HepG2 (cell line): ENCODE results near the gene RAPGEF2. TPM values are rescaled to one million over a fixed set of nuclear protein-coding genes. Genes with fewer than 3 reads are reported as not detected.

Experiments used
- ATAC-seq: fragments of 200-7000 bp; cut with Tn5 transposase; 3 replicates; pipeline ENCODE4 v1.9.1; 2020; ENCODE audit warnings: mild to moderate bottlenecking, moderate library complexity
- BruUV-seq: library from RNA; stranded (reverse); fragments of 400-500 nt; replicated peaks from 2 replicates; lab custom pipeline; 2021; lab: Mats Ljungman, UMichigan
- CTCF ChIA-PET: fragments of 300-600 bp; formaldehyde crosslinking; extraction: SDS; loops from one replicate; lab custom pipeline; 2021; ENCODE audit warnings: low total read pairs, inconsistent platforms, low intra/inter-chr PET ratio; lab: Yijun Ruan, JAX
- POLR2A ChIA-PET: fragments of 350-600 bp; sonication (Branson Sonifier 250); formaldehyde crosslinking; loops from one replicate; lab custom pipeline; 2020; ENCODE audit warnings: antibody characterized with exemption, inconsistent platforms; lab: Yijun Ruan, JAX
- DNase-seq: peaks from one replicate; pipeline ENCODE4 v3.0.0-alpha.2; 2015; ENCODE audit warnings: low spot score
- FAIRE-seq: peaks from 3 replicates; lab custom pipeline; 2011; peaks lifted over from hg19 to GRCh38; lab: Jason Lieb, UNC
- H2AFZ ChIP-seq: one replicate; pipeline ENCODE4 v1.6.1; 2011; ENCODE audit warnings: low read length, inconsistent platforms
- H3K27ac ChIP-seq: fragments of 300-600 bp; 3 replicates; pipeline ENCODE4 v1.8.0; 2011; ENCODE audit warnings: mixed run types, mild to moderate bottlenecking, mixed read lengths, low read length, inconsistent platforms; ENCODE audit not compliant: insufficient read depth; ENCODE audit errors: extremely low read length
- H3K27me3 ChIP-seq, 2 experiments: fragments of 200-600 bp in 1 of 2; 2 replicates in 1 of 2; 3 replicates in 1 of 2; pipeline versions ENCODE4 v1.6.0 to v1.8.0; 2011; ENCODE audit warnings: low read length in 2 of 2, mild to moderate bottlenecking in 2 of 2, moderate library complexity in 2 of 2, inconsistent platforms in 1 of 2; ENCODE audit not compliant: insufficient read depth in 2 of 2, control insufficient read depth in 1 of 2
- H3K36me3 ChIP-seq, 2 experiments: fragments of 200-600 bp in 1 of 2; replicated peaks in 1 of 2; 2 replicates in 1 of 2; 3 replicates in 1 of 2; pipeline versions ENCODE4 v1.5.1 to v1.8.0; 2011; ENCODE audit warnings: low read length in 2 of 2, inconsistent platforms in 1 of 2; ENCODE audit not compliant: insufficient read depth in 2 of 2, control insufficient read depth in 1 of 2
- H3K4me1 ChIP-seq: 2 replicates; pipeline ENCODE4 v1.5.1; 2012; ENCODE audit warnings: low read length, inconsistent platforms; ENCODE audit not compliant: insufficient read depth
- H3K4me2 ChIP-seq: 2 replicates; pipeline ENCODE4 v1.6.0; 2011; ENCODE audit warnings: low read depth, low read length, inconsistent platforms
- H3K4me3 ChIP-seq, 3 experiments: fragments of 200-600 bp in 1 of 3; sonication (generic), shearing (Covaris generic) in 1 of 3; replicated peaks in 1 of 3; 2 replicates each; pipeline ENCODE4 v1.5.1; 2011 to 2016; ENCODE audit warnings: low read length in 3 of 3, inconsistent platforms in 2 of 3, low read depth in 2 of 3, mild to moderate bottlenecking in 2 of 3, control low read depth in 1 of 3, mixed read lengths in 1 of 3; ENCODE audit not compliant: insufficient read depth in 1 of 3
- H3K79me2 ChIP-seq: one replicate; pipeline ENCODE4 v1.6.1; 2011; ENCODE audit warnings: low read length, inconsistent platforms; ENCODE audit not compliant: insufficient read depth
- H3K9ac ChIP-seq: 2 replicates; pipeline ENCODE4 v1.6.0; 2011; ENCODE audit warnings: mild to moderate bottlenecking, low read depth, low read length, inconsistent platforms; ENCODE audit not compliant: insufficient read depth
- H3K9me3 ChIP-seq: 2 replicates; pipeline ENCODE4 v1.5.1; 2012; ENCODE audit warnings: mild to moderate bottlenecking, low read length
- H4K20me1 ChIP-seq: 2 replicates; pipeline ENCODE4 v1.6.0; 2011; ENCODE audit warnings: inconsistent platforms, mild to moderate bottlenecking, low read length, moderate library complexity; ENCODE audit not compliant: insufficient read depth
- HNF4G ChIP-seq, 2 experiments: sonication (generic) in 1 of 2; formaldehyde crosslinking in 1 of 2; IDR thresholded peaks; 2 replicates each; pipeline versions ENCODE4 v1.4.0 to v1.6.1; 2011 to 2020; ENCODE audit warnings: borderline replicate concordance in 2 of 2, low read depth in 2 of 2, mild to moderate bottlenecking in 2 of 2, low read length in 1 of 2, missing genetic modification reagents in 1 of 2, moderate library complexity in 1 of 2
- JDP2 ChIP-seq: sonication (generic); formaldehyde crosslinking; IDR thresholded peaks from 2 replicates; pipeline ENCODE4 v1.8.1; 2022; ENCODE audit warnings: missing genetic modification reagents, borderline replicate concordance
- SIX4 ChIP-seq: sonication (generic); formaldehyde crosslinking; IDR thresholded peaks from 2 replicates; pipeline ENCODE4 v1.4.0; 2020; ENCODE audit warnings: missing genetic modification reagents
- SOX6 ChIP-seq, 2 experiments: fragments of 450-650 bp in 1 of 2; sonication (generic) in 1 of 2; formaldehyde crosslinking in 1 of 2; IDR thresholded peaks; 2 replicates each; pipeline versions ENCODE4 v1.4.0 to v1.6.1; 2017 to 2020; ENCODE audit warnings: antibody characterized with exemption in 1 of 2, mild to moderate bottlenecking in 1 of 2, missing genetic modification reagents in 1 of 2
- SUZ12 ChIP-seq: fragments of 150-350 bp; IDR thresholded peaks from 2 replicates; pipeline ENCODE4 v1.6.1; 2014; ENCODE audit warnings: low read depth, low read length
- TAF1 ChIP-seq: sonication (generic); formaldehyde crosslinking; IDR thresholded peaks from 2 replicates; pipeline ENCODE4 v1.4.0; 2020; ENCODE audit warnings: missing genetic modification reagents
- ZNF256 ChIP-seq: sonication (generic); formaldehyde crosslinking; conservative IDR thresholded peaks from 2 replicates; pipeline ENCODE4 v1.4.0; 2020; ENCODE audit warnings: missing genetic modification reagents
- ZNF292 ChIP-seq: sonication (generic); formaldehyde crosslinking; IDR thresholded peaks from 2 replicates; pipeline ENCODE4 v1.8.1; 2022; ENCODE audit warnings: mild to moderate bottlenecking, low read depth, missing genetic modification reagents, borderline replicate concordance
- ZNF569 ChIP-seq: sonication (generic); formaldehyde crosslinking; IDR thresholded peaks from 2 replicates; pipeline ENCODE4 v1.5.0; 2020; ENCODE audit warnings: mild to moderate bottlenecking, missing genetic modification reagents, moderate library complexity, borderline replicate concordance
- ZNF652 ChIP-seq: IDR thresholded peaks from 2 replicates; pipeline ENCODE4 v1.6.1; 2016; ENCODE audit warnings: low read depth, borderline replicate concordance
- ZNF761 ChIP-seq: sonication (generic); formaldehyde crosslinking; conservative IDR thresholded peaks from 2 replicates; pipeline ENCODE4 v1.4.0; 2020; ENCODE audit warnings: mild to moderate bottlenecking, missing genetic modification reagents
- ZNF776 ChIP-seq: sonication (generic); formaldehyde crosslinking; IDR thresholded peaks from 2 replicates; pipeline ENCODE4 v1.4.0; 2020; ENCODE audit warnings: mild to moderate bottlenecking, missing genetic modification reagents
- WGBS: methylation state at CpG from one replicate; pipeline ENCODE4 v1.1.6; 2017; ENCODE audit warnings: low lambda C conversion rate; 5-methylcytosine and 5-hydroxymethylcytosine counted together
- in situ Hi-C: cut with HindIII; loops from 2 replicates; pipeline ENCODE4 v1.10.0; 2017; ENCODE audit warnings: low pct_unique_long_range_greater_than_20kb; ENCODE audit not compliant: extremely low pct_ligation_motif_present
- intact Hi-C: fragments of 100-400 bp; cut with micrococcal nuclease; formaldehyde crosslinking; loops from one replicate; pipeline ENCODE4 v1.10.0; 2022; ENCODE audit not compliant: unreplicated experiment
- polyA plus RNA-seq, 8 experiments: library from polyadenylated mRNA; depleted of rRNA in 3 of 8; stranded (reverse) in 7 of 8; unstranded in 1 of 8; fragments of >200 nt; fragmentation: Illumina TruSeq in 4 of 8; extraction: Trizol in 4 of 8; gene quantifications; 2 replicates each; pipeline versions ENCODE4 v1.2.1 to v1.2.3, GENCODE V29; 2011 to 2016; ENCODE audit warnings: low read depth in 4 of 8, missing spikeins in 1 of 8, mixed read lengths in 1 of 8; ENCODE audit not compliant: insufficient read depth in 1 of 8
- total RNA-seq, 5 experiments: library from RNA; depleted of rRNA; stranded (reverse); fragments of >200 nt; fragmentation: Illumina TruSeq; extraction: Trizol; gene quantifications; 2 replicates each; pipeline ENCODE4 v1.2.3, GENCODE V29; 2016; ENCODE audit warnings: low read depth in 1 of 5
- TF ChIP-seq, protein P1 (sequence below): sonication (generic); formaldehyde crosslinking; IDR thresholded peaks from 2 replicates; pipeline ENCODE4 v1.8.0; 2022; ENCODE audit warnings: low read depth, missing genetic modification reagents
- TF ChIP-seq, protein P2 (sequence below): sonication (generic); formaldehyde crosslinking; IDR thresholded peaks from 2 replicates; pipeline ENCODE4 v1.5.1; 2020; ENCODE audit warnings: mild to moderate bottlenecking, missing genetic modification reagents, moderate library complexity
- TF ChIP-seq, protein P3 (sequence below): sonication (generic); formaldehyde crosslinking; IDR thresholded peaks from 2 replicates; pipeline ENCODE4 v1.5.0; 2020; ENCODE audit warnings: mild to moderate bottlenecking, missing genetic modification reagents
- TF ChIP-seq, protein P4 (sequence below): sonication (generic); formaldehyde crosslinking; IDR thresholded peaks from 2 replicates; pipeline ENCODE4 v1.4.0; 2020; ENCODE audit warnings: mild to moderate bottlenecking, missing genetic modification reagents, borderline replicate concordance
- TF ChIP-seq, protein P5 (sequence below): sonication (generic); formaldehyde crosslinking; IDR thresholded peaks from 2 replicates; pipeline ENCODE4 v1.4.0; 2020; ENCODE audit warnings: missing genetic modification reagents, mild to moderate bottlenecking, borderline replicate concordance

Gene RAPGEF2
- total and polyA plus RNA-seq, 2 of the 13 experiments (the other 11 are each of a cell fraction or from before 2014, with no cell fraction given): 19.2 to 23.0 TPM

- H3K79me2 ChIP-seq: no peaks in the 10 kb centered on the region
- no peak overlapping the region for H3K9ac ChIP-seq
- no peak overlapping the region for H3K4me2 ChIP-seq
- 96% methylated on average over 1 of the region's 1 CpG for WGBS
- intact Hi-C loops (no loop called here), in situ Hi-C loops (loop anchor here (10.0 kb wide), 1 partner anchor 454 kb away; no protein-coding TSS in a partner anchor)
- no peaks in the 10 kb centered on the region for H3K27me3 ChIP-seq
- H3K36me3 ChIP-seq: 0 out of 5 replicates have a peak, but pooled peaks cover 0 to 2% of the 10 kb centered on the region in 2 experiments
- no peaks in the 10 kb centered on the region for H3K4me1 ChIP-seq
- no peak overlapping the region for H2AFZ ChIP-seq
- H3K4me3 ChIP-seq: no peak overlapping the region
- H3K9me3 ChIP-seq: no peaks in the 10 kb centered on the region
- POLR2A ChIA-PET: no interaction called here
- TF ChIP-seq SOX6 (IDR thresholded peaks at IDR 0.05) (no peak), SOX6 (CRISPR knock-in tag; IDR thresholded peaks at IDR 0.05) (no peak), JDP2 (no peak), ZNF776 (CRISPR knock-in tag) (no peak), ZNF761 (CRISPR knock-in tag) (no peak), ZNF569 (CRISPR knock-in tag) (no peak), ZNF256 (no peak), SUZ12 (no peak), TAF1 (CRISPR knock-in tag) (no peak), ZNF652 (CRISPR knock-in tag) (no peak), SIX4 (CRISPR knock-in tag) (no peak), ZNF292 (no peak), HNF4G (IDR thresholded peaks at IDR 0.05; ENCODE audit: borderline replicate concordance, low read depth, low read length) (no peak), HNF4G (CRISPR knock-in tag; IDR thresholded peaks at IDR 0.05; ENCODE audit: borderline replicate concordance, low read depth) (no peak)
- TF ChIP-seq, protein P1, sequence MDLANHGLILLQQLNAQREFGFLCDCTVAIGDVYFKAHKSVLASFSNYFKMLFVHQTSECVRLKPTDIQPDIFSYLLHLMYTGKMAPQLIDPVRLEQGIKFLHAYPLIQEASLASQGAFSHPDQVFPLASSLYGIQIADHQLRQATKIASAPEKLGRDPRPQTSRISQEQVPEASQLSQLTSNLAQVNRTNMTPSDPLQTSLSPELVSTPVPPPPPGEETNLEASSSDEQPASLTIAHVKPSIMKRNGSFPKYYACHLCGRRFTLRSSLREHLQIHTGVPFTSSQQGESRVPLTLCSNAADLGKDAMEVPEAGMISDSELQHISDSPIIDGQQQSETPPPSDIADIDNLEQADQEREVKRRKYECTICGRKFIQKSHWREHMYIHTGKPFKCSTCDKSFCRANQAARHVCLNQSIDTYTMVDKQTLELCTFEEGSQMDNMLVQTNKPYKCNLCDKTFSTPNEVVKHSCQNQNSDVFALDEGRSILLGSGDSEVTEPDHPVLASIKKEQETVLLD (CRISPR knock-in tag): no peak
- TF ChIP-seq, protein P2, sequence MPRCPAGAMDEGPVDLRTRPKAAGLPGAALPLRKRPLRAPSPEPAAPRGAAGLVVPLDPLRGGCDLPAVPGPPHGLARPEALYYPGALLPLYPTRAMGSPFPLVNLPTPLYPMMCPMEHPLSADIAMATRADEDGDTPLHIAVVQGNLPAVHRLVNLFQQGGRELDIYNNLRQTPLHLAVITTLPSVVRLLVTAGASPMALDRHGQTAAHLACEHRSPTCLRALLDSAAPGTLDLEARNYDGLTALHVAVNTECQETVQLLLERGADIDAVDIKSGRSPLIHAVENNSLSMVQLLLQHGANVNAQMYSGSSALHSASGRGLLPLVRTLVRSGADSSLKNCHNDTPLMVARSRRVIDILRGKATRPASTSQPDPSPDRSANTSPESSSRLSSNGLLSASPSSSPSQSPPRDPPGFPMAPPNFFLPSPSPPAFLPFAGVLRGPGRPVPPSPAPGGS (CRISPR knock-in tag): no peak
- TF ChIP-seq, protein P3, sequence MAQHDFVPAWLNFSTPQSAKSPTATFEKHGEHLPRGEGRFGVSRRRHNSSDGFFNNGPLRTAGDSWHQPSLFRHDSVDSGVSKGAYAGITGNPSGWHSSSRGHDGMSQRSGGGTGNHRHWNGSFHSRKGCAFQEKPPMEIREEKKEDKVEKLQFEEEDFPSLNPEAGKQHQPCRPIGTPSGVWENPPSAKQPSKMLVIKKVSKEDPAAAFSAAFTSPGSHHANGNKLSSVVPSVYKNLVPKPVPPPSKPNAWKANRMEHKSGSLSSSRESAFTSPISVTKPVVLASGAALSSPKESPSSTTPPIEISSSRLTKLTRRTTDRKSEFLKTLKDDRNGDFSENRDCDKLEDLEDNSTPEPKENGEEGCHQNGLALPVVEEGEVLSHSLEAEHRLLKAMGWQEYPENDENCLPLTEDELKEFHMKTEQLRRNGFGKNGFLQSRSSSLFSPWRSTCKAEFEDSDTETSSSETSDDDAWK (CRISPR knock-in tag): no peak
- TF ChIP-seq, protein P4, sequence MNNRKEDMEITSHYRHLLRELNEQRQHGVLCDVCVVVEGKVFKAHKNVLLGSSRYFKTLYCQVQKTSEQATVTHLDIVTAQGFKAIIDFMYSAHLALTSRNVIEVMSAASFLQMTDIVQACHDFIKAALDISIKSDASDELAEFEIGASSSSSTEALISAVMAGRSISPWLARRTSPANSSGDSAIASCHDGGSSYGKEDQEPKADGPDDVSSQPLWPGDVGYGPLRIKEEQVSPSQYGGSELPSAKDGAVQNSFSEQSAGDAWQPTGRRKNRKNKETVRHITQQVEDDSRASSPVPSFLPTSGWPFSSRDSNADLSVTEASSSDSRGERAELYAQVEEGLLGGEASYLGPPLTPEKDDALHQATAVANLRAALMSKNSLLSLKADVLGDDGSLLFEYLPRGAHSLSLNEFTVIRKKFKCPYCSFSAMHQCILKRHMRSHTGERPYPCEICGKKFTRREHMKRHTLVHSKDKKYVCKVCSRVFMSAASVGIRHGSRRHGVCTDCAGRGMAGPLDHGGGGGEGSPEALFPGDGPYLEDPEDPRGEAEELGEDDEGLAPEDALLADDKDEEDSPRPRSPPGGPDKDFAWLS (CRISPR knock-in tag): no peak
- TF ChIP-seq, protein P5, sequence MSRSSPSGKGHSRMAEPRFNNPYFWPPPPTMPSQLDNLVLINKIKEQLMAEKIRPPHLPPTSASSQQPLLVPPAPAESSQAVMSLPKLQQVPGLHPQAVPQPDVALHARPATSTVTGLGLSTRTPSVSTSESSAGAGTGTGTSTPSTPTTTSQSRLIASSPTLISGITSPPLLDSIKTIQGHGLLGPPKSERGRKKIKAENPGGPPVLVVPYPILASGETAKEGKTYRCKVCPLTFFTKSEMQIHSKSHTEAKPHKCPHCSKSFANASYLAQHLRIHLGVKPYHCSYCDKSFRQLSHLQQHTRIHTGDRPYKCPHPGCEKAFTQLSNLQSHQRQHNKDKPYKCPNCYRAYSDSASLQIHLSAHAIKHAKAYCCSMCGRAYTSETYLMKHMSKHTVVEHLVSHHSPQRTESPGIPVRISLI (CRISPR knock-in tag): no peak
- H4K20me1 ChIP-seq: no peaks in the 10 kb centered on the region
- H3K27ac ChIP-seq: no peak overlapping the region
- ATAC-seq: no peak
- BruUV-seq: no TSS peak
- CTCF ChIA-PET: no interaction called here
- no peak for FAIRE-seq
- DNase-seq: no peak
These were observed 85.8 kb downstream of the RAPGEF2 start for GRCh38 chr4:159188646-159189045.
